Astrocyte (in vitro differentiated cells and primary cell): ENCODE data around the gene SELENBP1. TPM values are rescaled to one million over a fixed set of nuclear protein-coding genes. Genes with fewer than 3 reads are reported as not detected.

Experiments used
- DNase-seq: peaks from one replicate; pipeline ENCODE4 v3.0.0-alpha.2; 2010; ENCODE audit warnings: low read depth
- FAIRE-seq: peaks from 2 replicates; lab custom pipeline; 2011; peaks lifted over from hg19 to GRCh38; lab: Jason Lieb, UNC
- H2AFZ ChIP-seq: 2 replicates; pipeline ENCODE4 v1.6.0; 2012; ENCODE audit warnings: low read depth, low read length, inconsistent platforms
- H3K27ac ChIP-seq: 2 replicates; pipeline ENCODE4 v1.5.1; 2011; ENCODE audit warnings: low read depth, low read length, inconsistent platforms
- H3K27me3 ChIP-seq: 2 replicates; pipeline ENCODE4 v1.6.0; 2011; ENCODE audit warnings: low read length, inconsistent platforms; ENCODE audit not compliant: insufficient read depth
- H3K36me3 ChIP-seq: 2 replicates; pipeline ENCODE4 v1.5.1; 2011; ENCODE audit warnings: low read length, inconsistent platforms; ENCODE audit not compliant: insufficient read depth
- H3K4me1 ChIP-seq: 2 replicates; pipeline ENCODE4 v1.5.1; 2011; ENCODE audit warnings: low read length, inconsistent platforms; ENCODE audit not compliant: insufficient read depth
- H3K4me2 ChIP-seq: 2 replicates; pipeline ENCODE4 v1.6.0; 2012; ENCODE audit warnings: low read length, inconsistent platforms
- H3K4me3 ChIP-seq: 2 replicates; pipeline ENCODE4 v1.5.1; 2011; ENCODE audit warnings: low read depth, mild to moderate bottlenecking, low read length, inconsistent platforms; ENCODE audit not compliant: insufficient read depth
- H3K79me2 ChIP-seq: 2 replicates; pipeline ENCODE4 v1.6.0; 2012; ENCODE audit warnings: mild to moderate bottlenecking, low read length, inconsistent platforms; ENCODE audit not compliant: insufficient read depth
- H3K9ac ChIP-seq: 2 replicates; pipeline ENCODE4 v1.6.0; 2012; ENCODE audit warnings: mild to moderate bottlenecking, low read length, inconsistent platforms
- H3K9me3 ChIP-seq: 2 replicates; pipeline ENCODE4 v1.5.1; 2012; ENCODE audit warnings: low read depth, mild to moderate bottlenecking, low read length, inconsistent platforms; ENCODE audit not compliant: insufficient read depth
- H4K20me1 ChIP-seq: 2 replicates; pipeline ENCODE4 v1.6.0; 2012; ENCODE audit warnings: low read length, inconsistent platforms; ENCODE audit not compliant: insufficient read depth
- H3K27ac Mint-ChIP-seq: one replicate; pipeline ENCODE4 v1.8.0; 2021; ENCODE audit warnings: mild to moderate bottlenecking, mixed read lengths; ENCODE audit not compliant: unreplicated experiment
- H3K27me3 Mint-ChIP-seq: one replicate; pipeline ENCODE4 v1.8.0; 2021; ENCODE audit warnings: low read depth, mixed read lengths; ENCODE audit not compliant: unreplicated experiment
- H3K36me3 Mint-ChIP-seq: one replicate; pipeline ENCODE4 v1.8.0; 2021; ENCODE audit warnings: low read depth, mixed read lengths; ENCODE audit not compliant: unreplicated experiment
- H3K4me1 Mint-ChIP-seq: one replicate; pipeline ENCODE4 v1.8.0; 2021; ENCODE audit warnings: low read depth, mixed read lengths; ENCODE audit not compliant: unreplicated experiment
- H3K4me3 Mint-ChIP-seq: one replicate; pipeline ENCODE4 v1.8.0; 2021; ENCODE audit warnings: mild to moderate bottlenecking, moderate library complexity, mixed read lengths; ENCODE audit not compliant: unreplicated experiment
- H3K9me3 Mint-ChIP-seq: one replicate; pipeline ENCODE4 v1.8.0; 2021; ENCODE audit warnings: mild to moderate bottlenecking, mixed read lengths; ENCODE audit not compliant: unreplicated experiment
- EZH2 ChIP-seq: IDR thresholded peaks from 2 replicates; pipeline ENCODE4 v1.6.1; 2012; ENCODE audit warnings: mild to moderate bottlenecking, low read length, inconsistent platforms; ENCODE audit not compliant: insufficient read depth
- total RNA-seq: library from RNA; stranded (reverse); gene quantifications from 2 replicates; pipeline ENCODE4 v1.2.1, GENCODE V29; 2021
- TF ChIP-seq, protein P1 (sequence below): IDR thresholded peaks from 2 replicates; pipeline ENCODE4 v1.5.1; 2011; ENCODE audit warnings: low read depth, mild to moderate bottlenecking, inconsistent platforms, low read length, moderate library complexity; ENCODE audit not compliant: insufficient read depth

The SELENBP1 gene
- total RNA-seq, 1 donor from 2014 or later: 7.3 TPM

- peaks cover 20% of the 10 kb centered on the region for H3K4me1 Mint-ChIP-seq
- FAIRE-seq (no peak), DNase-seq (no peak)
- Histone ChIP-seq H3K79me2 (peaks cover 16% of the 10 kb centered on the region), H3K4me3 (peak overlapping the region; percentile 82), H3K36me3 (peaks cover 8% of the 10 kb centered on the region), H3K4me2 (peak overlapping the region; percentile 94), H3K27ac (peak overlapping the region; percentile 96), H4K20me1 (no peaks in the 10 kb centered on the region), H3K9ac (peak overlapping the region; percentile 91), H2AFZ (peak overlapping the region; percentile 86), H3K4me1 (peaks cover 15% of the 10 kb centered on the region), H3K9me3 (no peaks in the 10 kb centered on the region), H3K27me3 (no peaks in the 10 kb centered on the region)
- H3K27ac Mint-ChIP-seq: peak overlapping the region; percentile 95
- peak overlapping the region; percentile 96 for H3K4me3 Mint-ChIP-seq
- H3K27me3 Mint-ChIP-seq: no peaks in the 10 kb centered on the region
- H3K36me3 Mint-ChIP-seq: peaks cover 14% of the 10 kb centered on the region
- H3K9me3 Mint-ChIP-seq: peaks cover 2% of the 10 kb centered on the region
- TF ChIP-seq, protein P1, sequence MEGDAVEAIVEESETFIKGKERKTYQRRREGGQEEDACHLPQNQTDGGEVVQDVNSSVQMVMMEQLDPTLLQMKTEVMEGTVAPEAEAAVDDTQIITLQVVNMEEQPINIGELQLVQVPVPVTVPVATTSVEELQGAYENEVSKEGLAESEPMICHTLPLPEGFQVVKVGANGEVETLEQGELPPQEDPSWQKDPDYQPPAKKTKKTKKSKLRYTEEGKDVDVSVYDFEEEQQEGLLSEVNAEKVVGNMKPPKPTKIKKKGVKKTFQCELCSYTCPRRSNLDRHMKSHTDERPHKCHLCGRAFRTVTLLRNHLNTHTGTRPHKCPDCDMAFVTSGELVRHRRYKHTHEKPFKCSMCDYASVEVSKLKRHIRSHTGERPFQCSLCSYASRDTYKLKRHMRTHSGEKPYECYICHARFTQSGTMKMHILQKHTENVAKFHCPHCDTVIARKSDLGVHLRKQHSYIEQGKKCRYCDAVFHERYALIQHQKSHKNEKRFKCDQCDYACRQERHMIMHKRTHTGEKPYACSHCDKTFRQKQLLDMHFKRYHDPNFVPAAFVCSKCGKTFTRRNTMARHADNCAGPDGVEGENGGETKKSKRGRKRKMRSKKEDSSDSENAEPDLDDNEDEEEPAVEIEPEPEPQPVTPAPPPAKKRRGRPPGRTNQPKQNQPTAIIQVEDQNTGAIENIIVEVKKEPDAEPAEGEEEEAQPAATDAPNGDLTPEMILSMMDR: no peak
- no peak for TF ChIP-seq EZH2
Measured at GRCh38 chr1:151347523-151348246, 24.8 kb downstream of the SELENBP1 start.

DNA sequence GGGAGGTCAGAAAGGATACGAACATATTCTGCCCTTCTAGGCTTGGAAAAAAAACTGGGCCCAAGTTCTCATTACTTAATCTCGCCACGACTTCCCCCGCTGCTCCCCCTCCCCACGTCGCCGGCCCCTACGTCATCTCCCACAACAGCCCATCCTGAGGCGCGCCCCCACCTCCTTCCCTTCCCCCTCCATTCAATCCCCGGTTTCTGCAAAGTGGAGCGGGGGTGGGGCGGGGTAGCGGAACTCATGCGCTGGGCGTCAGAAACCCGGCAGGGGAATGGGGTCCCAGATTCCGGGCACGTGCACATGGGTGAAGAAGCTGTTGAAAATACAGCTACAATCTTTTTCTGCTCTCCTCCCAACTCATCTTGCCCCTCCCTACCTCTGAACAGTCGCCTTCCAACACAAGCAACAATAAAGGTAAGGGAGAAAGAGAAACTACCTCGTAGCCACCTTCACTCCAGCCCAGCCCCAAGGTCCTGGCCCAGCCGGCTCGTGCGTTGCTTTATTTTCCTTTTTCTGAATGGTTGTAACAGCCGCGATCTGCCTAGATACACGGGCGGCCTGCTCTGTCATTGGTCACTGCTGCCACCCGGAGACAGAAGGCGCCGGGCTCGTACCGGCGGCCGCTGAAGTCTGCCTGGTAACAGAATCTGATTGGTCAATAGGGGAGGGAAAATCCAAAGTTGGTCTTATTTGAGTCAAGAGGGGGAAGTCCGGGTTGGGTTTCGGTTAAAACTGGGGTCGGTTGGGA, 25.6 kb downstream of the SELENBP1 start, which contains the start of gene RFX5:
Gene RFX5 (minus strand): TSS at position 484 of the 754 bp plus-strand sequence. CDS start 932 bp downstream, outside the sequence.
- peaks cover 15% of the 10 kb centered on the region for H3K36me3 Mint-ChIP-seq
- no peaks in the 10 kb centered on the region for H3K27me3 Mint-ChIP-seq
- Histone ChIP-seq H3K4me3 (peak within 1 kb of the TSS; percentile 82), H3K36me3 (peaks cover 8% of the 10 kb centered on the region), H3K79me2 (peaks cover 16% of the 10 kb centered on the region), H3K4me2 (peak within 1 kb of the TSS; percentile 94), H3K9me3 (no peaks in the 10 kb centered on the region), H3K9ac (peak within 1 kb of the TSS; percentile 91), H4K20me1 (no peaks in the 10 kb centered on the region), H3K27ac (peak within 1 kb of the TSS; percentile 96), H3K4me1 (peaks cover 15% of the 10 kb centered on the region), H2AFZ (peak within 1 kb of the TSS; percentile 86), H3K27me3 (no peaks in the 10 kb centered on the region)
- peaks cover 26% of the 10 kb centered on the region for H3K4me1 Mint-ChIP-seq
- H3K27ac Mint-ChIP-seq: peak within 1 kb of the TSS; percentile 95
- FAIRE-seq: no peak
- DNase-seq: peak; percentile 96
- TF ChIP-seq, protein P1: no peak
- TF ChIP-seq EZH2: no peak
- H3K9me3 Mint-ChIP-seq: no peaks in the 10 kb centered on the region
- peak within 1 kb of the TSS; percentile 96 for H3K4me3 Mint-ChIP-seq
